GM12873 (cell line): ENCODE results near the gene OR2T34.
"Not testable (repeated sequence)": the region's sequence is repeated elsewhere in the genome, so short reads cannot be mapped to it uniquely, and the experiment has no call there.

Source experiments
- TF ChIP-seq, protein P1 (sequence below): IDR thresholded peaks from 2 replicates; pipeline ENCODE4 v1.5.1; 2012; ENCODE audit warnings: low read depth, mild to moderate bottlenecking, moderate library complexity, low read length, control low read depth; ENCODE audit not compliant: insufficient read depth; ENCODE audit errors: missing control alignments

OR2T34 gene, protein sequence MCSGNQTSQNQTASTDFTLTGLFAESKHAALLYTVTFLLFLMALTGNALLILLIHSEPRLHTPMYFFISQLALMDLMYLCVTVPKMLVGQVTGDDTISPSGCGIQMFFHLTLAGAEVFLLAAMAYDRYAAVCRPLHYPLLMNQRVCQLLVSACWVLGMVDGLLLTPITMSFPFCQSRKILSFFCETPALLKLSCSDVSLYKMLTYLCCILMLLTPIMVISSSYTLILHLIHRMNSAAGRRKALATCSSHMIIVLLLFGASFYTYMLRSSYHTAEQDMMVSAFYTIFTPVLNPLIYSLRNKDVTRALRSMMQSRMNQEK

GRCh38 chr1:248574657-248575056 is at the start of gene OR2T34:
Gene OR2T34, minus strand, starts transcription at chr1:248574757. Its CDS starts 0 bp downstream, at chr1:248574757.
- TF ChIP-seq, protein P1, sequence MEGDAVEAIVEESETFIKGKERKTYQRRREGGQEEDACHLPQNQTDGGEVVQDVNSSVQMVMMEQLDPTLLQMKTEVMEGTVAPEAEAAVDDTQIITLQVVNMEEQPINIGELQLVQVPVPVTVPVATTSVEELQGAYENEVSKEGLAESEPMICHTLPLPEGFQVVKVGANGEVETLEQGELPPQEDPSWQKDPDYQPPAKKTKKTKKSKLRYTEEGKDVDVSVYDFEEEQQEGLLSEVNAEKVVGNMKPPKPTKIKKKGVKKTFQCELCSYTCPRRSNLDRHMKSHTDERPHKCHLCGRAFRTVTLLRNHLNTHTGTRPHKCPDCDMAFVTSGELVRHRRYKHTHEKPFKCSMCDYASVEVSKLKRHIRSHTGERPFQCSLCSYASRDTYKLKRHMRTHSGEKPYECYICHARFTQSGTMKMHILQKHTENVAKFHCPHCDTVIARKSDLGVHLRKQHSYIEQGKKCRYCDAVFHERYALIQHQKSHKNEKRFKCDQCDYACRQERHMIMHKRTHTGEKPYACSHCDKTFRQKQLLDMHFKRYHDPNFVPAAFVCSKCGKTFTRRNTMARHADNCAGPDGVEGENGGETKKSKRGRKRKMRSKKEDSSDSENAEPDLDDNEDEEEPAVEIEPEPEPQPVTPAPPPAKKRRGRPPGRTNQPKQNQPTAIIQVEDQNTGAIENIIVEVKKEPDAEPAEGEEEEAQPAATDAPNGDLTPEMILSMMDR, result not testable (repeated sequence)

GRCh38 chr1:248622570-248623001 is 48.0 kb upstream of the OR2T34 start:
- TF ChIP-seq, protein P1, result peak; percentile 58

GRCh38 chr1:248621770-248622169 is 47.2 kb upstream of the OR2T34 start:
- TF ChIP-seq, protein P1, result no peak

- TF ChIP-seq, protein P1, result peak; percentile 78
These were observed 44.3 kb upstream of the OR2T34 start for GRCh38 chr1:248618878-248619277.

- TF ChIP-seq, protein P1, result no peak
These were observed 43.6 kb upstream of the OR2T34 start for GRCh38 chr1:248618119-248618518.

GRCh38 chr1:248613742-248614141 is 39.2 kb upstream of the OR2T34 start:
- TF ChIP-seq, protein P1, result no peak

DNA sequence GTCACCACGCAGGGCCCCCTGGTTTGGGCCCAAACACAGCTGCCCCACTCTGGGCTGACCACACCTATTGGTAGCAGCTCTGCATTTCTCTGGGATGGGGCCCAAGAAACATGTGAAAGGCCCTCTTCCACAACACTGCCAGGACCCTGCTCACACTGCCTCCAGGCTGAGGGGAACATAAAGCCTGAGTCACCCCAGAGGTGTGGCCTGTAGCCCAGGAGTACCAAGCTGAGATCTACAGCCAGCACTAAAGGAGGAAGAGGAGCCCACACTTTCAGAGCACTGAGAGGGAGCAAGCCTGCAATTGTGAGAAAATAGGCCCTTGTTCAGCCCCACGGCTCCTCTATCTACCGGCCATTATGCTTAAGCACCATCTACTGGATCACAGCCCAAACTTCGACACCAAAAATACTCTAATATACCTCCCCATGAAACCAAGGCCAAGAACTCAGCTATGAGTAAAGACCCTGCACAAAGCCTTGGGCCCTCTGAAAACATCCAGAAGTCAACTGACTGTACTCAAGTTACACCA is 37.4 kb upstream of the OR2T34 start:
- TF ChIP-seq, protein P1, result peak; percentile 20
